ENCODE data around the gene STRADA. TPM values are rescaled to one million over a fixed set of nuclear protein-coding genes. Genes with fewer than 3 reads are reported as not detected.

Gene STRADA
- total and polyA plus RNA-seq, 9 of the 15 experiments (the other 6 are each of a cell fraction or from before 2014, with no cell fraction given), result 6.6 to 33.0 (median 20.5) TPM

DNA sequence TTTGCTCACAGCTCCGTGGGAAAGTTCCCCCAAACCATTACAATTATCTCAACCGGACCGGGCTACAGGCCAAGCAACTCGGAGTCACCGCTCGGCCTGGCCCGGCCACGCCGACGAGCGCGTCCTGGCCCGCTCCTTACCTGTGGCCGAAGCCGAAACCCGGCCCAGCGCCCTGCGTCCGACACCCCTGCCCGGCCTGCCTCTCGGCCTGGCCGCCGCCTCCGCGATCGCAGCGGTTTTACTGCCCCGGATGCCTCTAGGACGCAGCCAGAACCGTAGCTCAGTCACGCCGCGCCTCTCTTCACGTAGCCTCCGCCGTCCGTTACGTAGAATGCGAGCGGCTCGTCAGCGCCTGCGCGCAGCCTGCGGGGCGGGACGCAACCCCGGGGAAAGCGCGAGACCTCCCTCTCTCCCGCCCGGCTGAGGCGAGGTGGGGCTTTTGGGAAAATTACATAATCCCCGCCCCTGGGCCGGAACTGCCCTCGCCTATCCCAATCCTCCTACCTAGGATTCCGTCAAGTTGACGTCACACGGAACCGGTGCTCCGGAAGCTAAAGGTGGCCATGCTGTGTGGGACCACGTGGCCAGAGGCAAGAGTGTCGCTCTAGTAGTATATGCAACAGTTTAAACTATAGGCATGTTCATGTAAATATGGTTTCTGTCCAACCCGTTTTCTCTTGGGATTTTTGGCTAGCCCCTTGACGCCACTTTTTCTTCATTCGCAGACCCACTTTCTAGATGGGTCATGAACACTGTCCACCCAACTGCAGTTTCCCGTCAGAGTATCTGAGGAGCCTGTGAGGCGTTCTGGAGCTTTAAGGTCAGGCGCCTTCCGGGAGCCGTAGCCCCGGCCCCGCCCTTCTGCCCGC lies 31.9 kb upstream of the STRADA start, which contains the start of gene CCDC47 (continued):
- TF ChIP-seq POLR2G (IDR thresholded peaks at IDR 0.05; ENCODE audit: low read depth, low read length) (peak; percentile 98), FOXM1 (IDR thresholded peaks at IDR 0.05; ENCODE audit: low read depth) (no peak), FOXM1 (CRISPR knock-in tag; IDR thresholded peaks at IDR 0.05; ENCODE audit: low read depth) (0 out of 2 replicates have a peak, but pooled peaks have one; percentile 50), TGIF2 (CRISPR knock-in tag; IDR thresholded peaks at IDR 0.05) (no peak; the same call in 1 of the 2 replicates), NBN (IDR thresholded peaks at IDR 0.05; ENCODE audit: low read depth) (peak; percentile 95), HNRNPH1 (optimal IDR thresholded peaks at IDR 0.05; ENCODE audit: low read depth, low read length) (no peak), ZNF785 (CRISPR knock-in tag; IDR thresholded peaks at IDR 0.05) (no peak), CBX1 (IDR thresholded peaks at IDR 0.05; ENCODE audit: low read depth) (peak; percentile 41; the same call in 1 of the 2 replicates), ZBTB5 (IDR thresholded peaks at IDR 0.05) (no peak), GABPB1 (CRISPR knock-in tag; IDR thresholded peaks at IDR 0.05) (peak; percentile 99), POLR2A (conservative IDR thresholded peaks at IDR 0.05) (peak; percentile 91), NCOA1 (IDR thresholded peaks at IDR 0.05; ENCODE audit: low read depth) (peak; percentile 87), SREBF1 (IDR thresholded peaks at IDR 0.05; ENCODE audit: borderline replicate concordance, low read depth, low read length) (no peak), ZNF507 (tag; conservative IDR thresholded peaks at IDR 0.05) (no peak), DPF2 (IDR thresholded peaks at IDR 0.05) (peak; percentile 67; the same call in 1 of the 2 replicates), TRIM28 (IDR thresholded peaks at IDR 0.05) (no peak; the same call in 1 of the 2 replicates), TARDBP (IDR thresholded peaks at IDR 0.05) (no peak), ZNF347 (CRISPR knock-in tag; IDR thresholded peaks at IDR 0.05; ENCODE audit: low read depth) (no peak), ADNP (tag; IDR thresholded peaks at IDR 0.05) (no peak), CBX5 (IDR thresholded peaks at IDR 0.05; ENCODE audit: borderline replicate concordance, low read depth) (no peak), ZNF586 (CRISPR knock-in tag; conservative IDR thresholded peaks at IDR 0.05) (no peak), ZNF696 (CRISPR knock-in tag; conservative IDR thresholded peaks at IDR 0.05) (no peak), FOXJ3 (CRISPR knock-in tag; IDR thresholded peaks at IDR 0.05) (no peak)
- TF ChIP-seq, protein P1, sequence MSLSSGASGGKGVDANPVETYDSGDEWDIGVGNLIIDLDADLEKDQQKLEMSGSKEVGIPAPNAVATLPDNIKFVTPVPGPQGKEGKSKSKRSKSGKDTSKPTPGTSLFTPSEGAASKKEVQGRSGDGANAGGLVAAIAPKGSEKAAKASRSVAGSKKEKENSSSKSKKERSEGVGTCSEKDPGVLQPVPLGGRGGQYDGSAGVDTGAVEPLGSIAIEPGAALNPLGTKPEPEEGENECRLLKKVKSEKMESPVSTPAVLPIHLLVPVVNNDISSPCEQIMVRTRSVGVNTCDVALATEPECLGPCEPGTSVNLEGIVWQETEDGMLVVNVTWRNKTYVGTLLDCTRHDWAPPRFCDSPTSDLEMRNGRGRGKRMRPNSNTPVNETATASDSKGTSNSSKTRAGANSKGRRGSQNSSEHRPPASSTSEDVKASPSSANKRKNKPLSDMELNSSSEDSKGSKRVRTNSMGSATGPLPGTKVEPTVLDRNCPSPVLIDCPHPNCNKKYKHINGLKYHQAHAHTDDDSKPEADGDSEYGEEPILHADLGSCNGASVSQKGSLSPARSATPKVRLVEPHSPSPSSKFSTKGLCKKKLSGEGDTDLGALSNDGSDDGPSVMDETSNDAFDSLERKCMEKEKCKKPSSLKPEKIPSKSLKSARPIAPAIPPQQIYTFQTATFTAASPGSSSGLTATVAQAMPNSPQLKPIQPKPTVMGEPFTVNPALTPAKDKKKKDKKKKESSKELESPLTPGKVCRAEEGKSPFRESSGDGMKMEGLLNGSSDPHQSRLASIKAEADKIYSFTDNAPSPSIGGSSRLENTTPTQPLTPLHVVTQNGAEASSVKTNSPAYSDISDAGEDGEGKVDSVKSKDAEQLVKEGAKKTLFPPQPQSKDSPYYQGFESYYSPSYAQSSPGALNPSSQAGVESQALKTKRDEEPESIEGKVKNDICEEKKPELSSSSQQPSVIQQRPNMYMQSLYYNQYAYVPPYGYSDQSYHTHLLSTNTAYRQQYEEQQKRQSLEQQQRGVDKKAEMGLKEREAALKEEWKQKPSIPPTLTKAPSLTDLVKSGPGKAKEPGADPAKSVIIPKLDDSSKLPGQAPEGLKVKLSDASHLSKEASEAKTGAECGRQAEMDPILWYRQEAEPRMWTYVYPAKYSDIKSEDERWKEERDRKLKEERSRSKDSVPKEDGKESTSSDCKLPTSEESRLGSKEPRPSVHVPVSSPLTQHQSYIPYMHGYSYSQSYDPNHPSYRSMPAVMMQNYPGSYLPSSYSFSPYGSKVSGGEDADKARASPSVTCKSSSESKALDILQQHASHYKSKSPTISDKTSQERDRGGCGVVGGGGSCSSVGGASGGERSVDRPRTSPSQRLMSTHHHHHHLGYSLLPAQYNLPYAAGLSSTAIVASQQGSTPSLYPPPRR (CRISPR knock-in tag; IDR thresholded peaks at IDR 0.05; ENCODE audit: borderline replicate concordance), result peak; percentile 46; the same call in 1 of the 2 replicates

Measured in K562 (cell line).